ENCODE results near the gene DDA1. TPM values are rescaled to one million over a fixed set of nuclear protein-coding genes. Genes with fewer than 3 reads are reported as not detected.

Gene DDA1
- total and polyA plus RNA-seq, 12 donors: 6.8 to 71.4 (median 41.5) TPM

- peaks cover 0 to under 1% of the 10 kb centered on the region in 2 donors for H3K4me1 ChIP-seq (replicated peaks in 1 of 2)
- no peak for TF ChIP-seq CTCF (IDR thresholded peaks at IDR 0.05)
- TF ChIP-seq POLR2A (IDR thresholded peaks at IDR 0.05): no peak
- no peaks in the 10 kb centered on the region for H3K36me3 ChIP-seq (replicated peaks in 1 of 2)
- H3K27ac ChIP-seq: no peak overlapping the region
- DNase-seq: no peak
- no peak overlapping the region for H3K4me3 ChIP-seq
- WGBS, 4 donors: 51 to 66% (median 60%) methylated on average over 4 to 16 of the region's 16 CpGs
- intact Hi-C loops (cut with DNase I): no loop called here
- peaks cover 0 to 7% (median 0%) of the 10 kb centered on the region in 3 donors for H3K9me3 ChIP-seq (replicated peaks in 1 of 3)
- no peaks in the 10 kb centered on the region for H3K27me3 ChIP-seq
Measured at GRCh38 chr19:17262557-17262956, 46.8 kb upstream of the DDA1 start.

GRCh38 chr19:17263712-17264640, 45.4 kb upstream of the DDA1 start:
- Histone ChIP-seq H3K4me1 (replicated peaks in 1 of 2) (peaks cover 8 to 10% of the 10 kb centered on the region in 2 donors), H3K27me3 (no peaks in the 10 kb centered on the region), H3K36me3 (replicated peaks in 1 of 2) (peaks cover 0 to 3% of the 10 kb centered on the region in 2 donors), H3K27ac (peak overlapping the region in 2 of 5 donors; percentile 17 to 50), H3K9me3 (replicated peaks in 1 of 3) (peaks cover 0 to 7% (median 0%) of the 10 kb centered on the region in 3 donors), H3K4me3 (peak overlapping the region in 1 of 4 donors; percentile 44)
- intact Hi-C loops (cut with DNase I): no loop called here
- DNase-seq: no peak
- WGBS, 4 donors: 68 to 80% (median 73%) methylated on average over 23 of the region's 23 CpGs
- TF ChIP-seq POLR2A (IDR thresholded peaks at IDR 0.05) (no peak), CTCF (IDR thresholded peaks at IDR 0.05) (no peak)

GRCh38 chr19:17264641-17264979, 44.8 kb upstream of the DDA1 start, which contains the start of gene USHBP1:
USHBP1 (minus strand) TSS chr19:17264745; CDS start chr19:17264299, 446 bp downstream.
- no peaks in the 10 kb centered on the region for H3K27me3 ChIP-seq
- intact Hi-C loops (cut with DNase I): no loop called here
- peak in 5 of 7 donors; percentile 37 to 74 (median 43) for DNase-seq
- 34 to 40% (median 37%) methylated on average over 1 to 5 of the region's 5 CpGs for WGBS, 4 donors
- TF ChIP-seq CTCF (IDR thresholded peaks at IDR 0.05): no peak
- TF ChIP-seq POLR2A (IDR thresholded peaks at IDR 0.05): peak in 1 of 2 donors; percentile 16
- peaks cover 0 to 1% (median 0%) of the 10 kb centered on the region in 3 donors for H3K9me3 ChIP-seq (replicated peaks in 1 of 3)
- H3K4me1 ChIP-seq (replicated peaks in 1 of 2): peaks cover 8 to 10% of the 10 kb centered on the region in 2 donors
- H3K36me3 ChIP-seq (replicated peaks in 1 of 2): peaks cover 0 to 8% of the 10 kb centered on the region in 2 donors
- peak within 1 kb of the TSS in 2 of 5 donors; percentile 30 to 50 for H3K27ac ChIP-seq
- H3K4me3 ChIP-seq: peak within 1 kb of the TSS in 1 of 4 donors; percentile 44

- Histone ChIP-seq H3K4me1 (replicated peaks in 1 of 2) (peaks cover 8 to 10% of the 10 kb centered on the region in 2 donors), H3K27ac (no peak overlapping the region), H3K36me3 (replicated peaks in 1 of 2) (peaks cover 0 to 20% of the 10 kb centered on the region in 2 donors), H3K9me3 (replicated peaks in 1 of 3) (no peaks in the 10 kb centered on the region), H3K4me3 (no peak overlapping the region), H3K27me3 (no peaks in the 10 kb centered on the region)
- intact Hi-C loops (cut with DNase I): no loop called here
- TF ChIP-seq POLR2A (IDR thresholded peaks at IDR 0.05): no peak
- TF ChIP-seq CTCF (IDR thresholded peaks at IDR 0.05): no peak
- 89 to 92% (median 92%) methylated on average over 7 of the region's 7 CpGs for WGBS, 4 donors
- DNase-seq: no peak
Measured at GRCh38 chr19:17266026-17266425, 43.3 kb upstream of the DDA1 start.

All from adrenal gland (tissue), 12 donors.